ENCODE data around the gene OSM. TPM values are rescaled to one million over a fixed set of nuclear protein-coding genes. Genes with fewer than 3 reads are reported as not detected.

The OSM gene
- total RNA-seq, 1 experiment from 2014 or later: not detected

DNA sequence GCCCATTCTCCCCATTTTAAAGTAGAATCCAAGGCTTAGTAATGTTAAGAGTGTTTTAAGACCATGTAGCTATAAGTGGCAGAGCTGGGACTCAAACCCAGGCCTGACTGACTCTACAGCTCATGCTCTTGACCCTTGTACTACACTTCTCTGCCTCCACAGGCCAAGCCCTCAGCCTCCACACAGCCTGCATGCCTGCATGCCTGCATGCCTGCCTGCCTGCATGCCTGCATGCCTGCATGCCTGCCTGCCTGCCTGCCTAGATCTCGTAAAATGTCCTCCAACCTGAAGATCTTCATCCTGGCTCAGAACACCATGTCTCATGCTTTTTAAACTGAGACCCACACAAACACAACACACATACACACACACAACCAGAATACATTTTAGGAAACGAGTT is 41.4 kb upstream of the OSM start (continued):
- TF ChIP-seq, protein P1, sequence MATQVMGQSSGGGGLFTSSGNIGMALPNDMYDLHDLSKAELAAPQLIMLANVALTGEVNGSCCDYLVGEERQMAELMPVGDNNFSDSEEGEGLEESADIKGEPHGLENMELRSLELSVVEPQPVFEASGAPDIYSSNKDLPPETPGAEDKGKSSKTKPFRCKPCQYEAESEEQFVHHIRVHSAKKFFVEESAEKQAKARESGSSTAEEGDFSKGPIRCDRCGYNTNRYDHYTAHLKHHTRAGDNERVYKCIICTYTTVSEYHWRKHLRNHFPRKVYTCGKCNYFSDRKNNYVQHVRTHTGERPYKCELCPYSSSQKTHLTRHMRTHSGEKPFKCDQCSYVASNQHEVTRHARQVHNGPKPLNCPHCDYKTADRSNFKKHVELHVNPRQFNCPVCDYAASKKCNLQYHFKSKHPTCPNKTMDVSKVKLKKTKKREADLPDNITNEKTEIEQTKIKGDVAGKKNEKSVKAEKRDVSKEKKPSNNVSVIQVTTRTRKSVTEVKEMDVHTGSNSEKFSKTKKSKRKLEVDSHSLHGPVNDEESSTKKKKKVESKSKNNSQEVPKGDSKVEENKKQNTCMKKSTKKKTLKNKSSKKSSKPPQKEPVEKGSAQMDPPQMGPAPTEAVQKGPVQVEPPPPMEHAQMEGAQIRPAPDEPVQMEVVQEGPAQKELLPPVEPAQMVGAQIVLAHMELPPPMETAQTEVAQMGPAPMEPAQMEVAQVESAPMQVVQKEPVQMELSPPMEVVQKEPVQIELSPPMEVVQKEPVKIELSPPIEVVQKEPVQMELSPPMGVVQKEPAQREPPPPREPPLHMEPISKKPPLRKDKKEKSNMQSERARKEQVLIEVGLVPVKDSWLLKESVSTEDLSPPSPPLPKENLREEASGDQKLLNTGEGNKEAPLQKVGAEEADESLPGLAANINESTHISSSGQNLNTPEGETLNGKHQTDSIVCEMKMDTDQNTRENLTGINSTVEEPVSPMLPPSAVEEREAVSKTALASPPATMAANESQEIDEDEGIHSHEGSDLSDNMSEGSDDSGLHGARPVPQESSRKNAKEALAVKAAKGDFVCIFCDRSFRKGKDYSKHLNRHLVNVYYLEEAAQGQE (IDR thresholded peaks at IDR 0.05; ENCODE audit: low read depth): no peak
- TF ChIP-seq SIN3A (IDR thresholded peaks at IDR 0.05; ENCODE audit: low read depth) (no peak), FOSL1 (IDR thresholded peaks at IDR 0.05; ENCODE audit: low read depth) (no peak), RAD21 (IDR thresholded peaks at IDR 0.05; ENCODE audit: low read depth) (no peak)

DNA sequence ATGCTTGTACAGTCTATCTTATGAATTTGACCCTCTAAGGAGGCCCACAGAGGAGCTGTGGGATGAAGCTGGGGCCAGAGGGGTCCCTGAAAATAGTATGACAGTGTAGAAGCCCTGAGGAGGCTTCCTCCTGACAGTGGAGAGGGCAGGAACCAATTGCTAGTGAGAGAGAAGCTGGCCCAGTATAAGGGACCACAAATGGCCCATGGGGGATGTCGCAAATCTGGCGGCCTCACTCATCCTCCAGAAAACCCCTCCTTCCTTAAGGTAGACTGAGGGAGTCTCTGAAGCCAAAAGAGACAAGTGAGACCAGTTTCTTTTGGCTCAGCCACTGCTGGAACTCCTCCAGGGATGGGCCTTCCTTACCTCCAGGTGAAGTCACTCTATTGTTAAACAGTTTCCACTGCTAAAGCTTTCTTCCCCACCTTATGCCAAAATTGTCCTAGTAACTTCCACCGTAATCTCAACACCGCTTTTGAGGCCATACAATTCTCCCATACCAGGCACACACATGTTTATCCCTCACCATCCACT is 40.5 kb upstream of the OSM start:
- peaks cover 67 to 96% of the 10 kb centered on the region in 2 experiments for H3K4me1 ChIP-seq (ENCODE audit: control insufficient read depth in 1 of 2, insufficient read depth in 2 of 2, low read length in 2 of 2)
- H3K9me2 ChIP-seq (ENCODE audit: insufficient read depth): no peaks in the 10 kb centered on the region
- intact Hi-C loops (cut with micrococcal nuclease): no loop called here
- H3K36me3 ChIP-seq (ENCODE audit: control insufficient read depth in 1 of 2, insufficient read depth in 2 of 2, low read length in 2 of 2): no peaks in the 10 kb centered on the region
- no peaks in the 10 kb centered on the region for H3K79me2 ChIP-seq (ENCODE audit: insufficient read depth, low read length)
- no TSS peak for BruUV-seq (replicated peaks)
- H3K27me3 ChIP-seq (ENCODE audit: insufficient read depth, low read length): no peaks in the 10 kb centered on the region
- CTCF ChIA-PET: no interaction called here
- no peak overlapping the region for H2AFZ ChIP-seq (ENCODE audit: low read depth, low read length, poor library complexity, severe bottlenecking)
- no peak overlapping the region for H3K27ac ChIP-seq (ENCODE audit: low read depth, low read length)
- RAD21 ChIA-PET (ENCODE audit: low non-redundant PET in 1 of 2, low total read pairs in 2 of 2, uncharacterized antibody in 2 of 2, unreplicated experiment in 2 of 2): interaction anchor here in 1 of 2 experiments (0.8 kb wide), 1 partner anchor 19 kb away, joined by 3 read pairs; no protein-coding TSS in a partner anchor
- POLR2A ChIA-PET: no interaction called here
- H3K9ac ChIP-seq (ENCODE audit: low read length): 0 out of 2 replicates have a peak overlapping the region, but pooled peaks have one; percentile 1
- no peaks in the 10 kb centered on the region for H3K9me3 ChIP-seq (ENCODE audit: control insufficient read depth in 1 of 2, insufficient read depth in 1 of 2, low read depth in 1 of 2, low read length in 2 of 2)
- H3K4me3 ChIP-seq (replicated peaks in 1 of 2; ENCODE audit: low read depth in 1 of 2, low read length in 2 of 2): no peak overlapping the region
- TF ChIP-seq JUND (IDR thresholded peaks at IDR 0.05) (no peak), YY1 (IDR thresholded peaks at IDR 0.05; ENCODE audit: extremely low read depth, insufficient replicate concordance, low read depth, low read length) (no peak)
- DNase-seq (ENCODE audit: low read depth, low spot score) (no peak), ATAC-seq (no peak)
- H3K4me2 ChIP-seq (ENCODE audit: low read length): 0 out of 2 replicates have a peak overlapping the region, but pooled peaks have one; percentile 52
- no peaks in the 10 kb centered on the region for H4K20me1 ChIP-seq (ENCODE audit: insufficient read depth)

Data from HCT116 (cell line).